HL-60 (cell line): ENCODE results near the gene TMC3.

Experiments
- POLR2AphosphoS5 ChIP-seq: IDR thresholded peaks from 2 replicates; pipeline ENCODE4 v1.6.1; 2012; ENCODE audit warnings: low read depth
- TF ChIP-seq, protein P1 (sequence below): IDR thresholded peaks from one replicate; pipeline ENCODE4 v1.5.1; 2011; ENCODE audit warnings: low read length, control low read depth, inconsistent platforms; ENCODE audit not compliant: insufficient read depth

DNA sequence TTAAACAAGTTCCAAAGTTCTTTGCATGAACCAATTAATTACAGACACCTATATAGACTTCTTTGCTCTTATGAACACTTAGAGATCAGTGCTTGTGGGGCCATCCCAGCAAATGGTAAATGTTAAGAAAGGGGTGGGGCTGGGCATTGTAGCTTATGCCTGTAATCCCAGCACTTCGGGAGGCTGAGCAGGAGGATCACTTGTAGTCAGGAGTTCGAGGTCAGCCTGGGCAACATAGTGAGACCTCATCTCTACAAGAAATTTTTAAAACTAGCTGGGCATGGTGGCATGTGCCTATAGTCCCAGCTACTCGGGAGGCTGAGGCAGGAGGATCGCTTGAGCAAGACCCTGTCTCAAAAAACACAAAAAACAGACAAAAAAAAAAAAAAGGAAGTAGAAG lies 30.6 kb downstream of the TMC3 start:
- TF ChIP-seq, protein P1, sequence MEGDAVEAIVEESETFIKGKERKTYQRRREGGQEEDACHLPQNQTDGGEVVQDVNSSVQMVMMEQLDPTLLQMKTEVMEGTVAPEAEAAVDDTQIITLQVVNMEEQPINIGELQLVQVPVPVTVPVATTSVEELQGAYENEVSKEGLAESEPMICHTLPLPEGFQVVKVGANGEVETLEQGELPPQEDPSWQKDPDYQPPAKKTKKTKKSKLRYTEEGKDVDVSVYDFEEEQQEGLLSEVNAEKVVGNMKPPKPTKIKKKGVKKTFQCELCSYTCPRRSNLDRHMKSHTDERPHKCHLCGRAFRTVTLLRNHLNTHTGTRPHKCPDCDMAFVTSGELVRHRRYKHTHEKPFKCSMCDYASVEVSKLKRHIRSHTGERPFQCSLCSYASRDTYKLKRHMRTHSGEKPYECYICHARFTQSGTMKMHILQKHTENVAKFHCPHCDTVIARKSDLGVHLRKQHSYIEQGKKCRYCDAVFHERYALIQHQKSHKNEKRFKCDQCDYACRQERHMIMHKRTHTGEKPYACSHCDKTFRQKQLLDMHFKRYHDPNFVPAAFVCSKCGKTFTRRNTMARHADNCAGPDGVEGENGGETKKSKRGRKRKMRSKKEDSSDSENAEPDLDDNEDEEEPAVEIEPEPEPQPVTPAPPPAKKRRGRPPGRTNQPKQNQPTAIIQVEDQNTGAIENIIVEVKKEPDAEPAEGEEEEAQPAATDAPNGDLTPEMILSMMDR, result no peak
- no peak for TF ChIP-seq POLR2AphosphoS5
